ENCODE measurements around the gene EPHA4.

The EPHA4 gene

GRCh38 chr2:221572219-221572820, at the start of gene EPHA4:
Gene EPHA4 (minus strand): TSS chr2:221572304. CDS start chr2:221572248, 56 bp downstream.
- Mint-ChIP-seq H3K27me3 (peaks cover 68% of the 10 kb centered on the region), H3K4me3 (peak within 1 kb of the TSS; percentile 72), H3K36me3 (ENCODE audit: low read depth) (no peaks in the 10 kb centered on the region), H3K9me3 (no peaks in the 10 kb centered on the region), H3K27ac (peak within 1 kb of the TSS; percentile 73), H3K4me1 (peaks cover 30% of the 10 kb centered on the region)
- ATAC-seq (peak; percentile 90), DNase-seq (peak; percentile 81)

- ATAC-seq = no peak
- H3K36me3 Mint-ChIP-seq (ENCODE audit: low read depth) = no peaks in the 10 kb centered on the region
- no peak overlapping the region for H3K27ac Mint-ChIP-seq
- H3K4me1 Mint-ChIP-seq = no peaks in the 10 kb centered on the region
- no peaks in the 10 kb centered on the region for H3K9me3 Mint-ChIP-seq
- H3K4me3 Mint-ChIP-seq = no peak overlapping the region
- peaks cover 3% of the 10 kb centered on the region for H3K27me3 Mint-ChIP-seq
- DNase-seq = no peak
These were observed 45.9 kb upstream of the EPHA4 start for GRCh38 chr2:221618007-221618406.

GRCh38 chr2:221616561-221616960, 44.5 kb upstream of the EPHA4 start:
- no peaks in the 10 kb centered on the region for H3K36me3 Mint-ChIP-seq (ENCODE audit: low read depth)
- peaks cover 3% of the 10 kb centered on the region for H3K27me3 Mint-ChIP-seq

GRCh38 chr2:221614274-221614673, 42.2 kb upstream of the EPHA4 start:
- Mint-ChIP-seq H3K4me1 (no peaks in the 10 kb centered on the region), H3K4me3 (no peak overlapping the region), H3K36me3 (ENCODE audit: low read depth) (no peaks in the 10 kb centered on the region), H3K27me3 (peaks cover 8% of the 10 kb centered on the region), H3K27ac (no peak overlapping the region), H3K9me3 (no peaks in the 10 kb centered on the region)
- no peak for ATAC-seq
- DNase-seq = no peak

More at GRCh38 chr2:221616561-221616960, 44.5 kb upstream of the EPHA4 start:
- Mint-ChIP-seq H3K9me3 (no peaks in the 10 kb centered on the region), H3K27ac (no peak overlapping the region), H3K4me1 (no peaks in the 10 kb centered on the region), H3K4me3 (no peak overlapping the region)
- ATAC-seq = no peak
- DNase-seq = no peak

GRCh38 chr2:221612800-221613199, 40.7 kb upstream of the EPHA4 start:
- no peak overlapping the region for H3K27ac Mint-ChIP-seq
- peaks cover 8% of the 10 kb centered on the region for H3K27me3 Mint-ChIP-seq

GRCh38 chr2:221612161-221612560, 40.1 kb upstream of the EPHA4 start:
- no peak for DNase-seq
- Mint-ChIP-seq H3K27ac (no peak overlapping the region), H3K36me3 (ENCODE audit: low read depth) (no peaks in the 10 kb centered on the region), H3K4me3 (no peak overlapping the region), H3K27me3 (peaks cover 8% of the 10 kb centered on the region), H3K4me1 (no peaks in the 10 kb centered on the region), H3K9me3 (no peaks in the 10 kb centered on the region)
- ATAC-seq = no peak

More at GRCh38 chr2:221612800-221613199, 40.7 kb upstream of the EPHA4 start:
- ATAC-seq (no peak), DNase-seq (no peak)
- no peaks in the 10 kb centered on the region for H3K36me3 Mint-ChIP-seq (ENCODE audit: low read depth)
- H3K4me1 Mint-ChIP-seq = no peaks in the 10 kb centered on the region
- H3K9me3 Mint-ChIP-seq = no peaks in the 10 kb centered on the region
- no peak overlapping the region for H3K4me3 Mint-ChIP-seq

GRCh38 chr2:221610675-221611074, 38.6 kb upstream of the EPHA4 start:
- DNase-seq (no peak), ATAC-seq (no peak)
- peaks cover 8% of the 10 kb centered on the region for H3K27me3 Mint-ChIP-seq
- H3K9me3 Mint-ChIP-seq = no peaks in the 10 kb centered on the region
- no peak overlapping the region for H3K27ac Mint-ChIP-seq
- H3K4me3 Mint-ChIP-seq = no peak overlapping the region
- H3K4me1 Mint-ChIP-seq = no peaks in the 10 kb centered on the region
- no peaks in the 10 kb centered on the region for H3K36me3 Mint-ChIP-seq (ENCODE audit: low read depth)

GRCh38 chr2:221610255-221610654, 38.2 kb upstream of the EPHA4 start:
- no peaks in the 10 kb centered on the region for H3K4me1 Mint-ChIP-seq
- no peaks in the 10 kb centered on the region for H3K9me3 Mint-ChIP-seq
- no peak overlapping the region for H3K4me3 Mint-ChIP-seq
- H3K27me3 Mint-ChIP-seq = peaks cover 8% of the 10 kb centered on the region
- DNase-seq = no peak
- H3K27ac Mint-ChIP-seq = no peak overlapping the region
- no peaks in the 10 kb centered on the region for H3K36me3 Mint-ChIP-seq (ENCODE audit: low read depth)
- no peak for ATAC-seq

GRCh38 chr2:221608442-221608841, 36.3 kb upstream of the EPHA4 start:
- Mint-ChIP-seq H3K4me3 (no peak overlapping the region), H3K27me3 (peaks cover 8% of the 10 kb centered on the region), H3K27ac (no peak overlapping the region), H3K9me3 (no peaks in the 10 kb centered on the region), H3K36me3 (ENCODE audit: low read depth) (no peaks in the 10 kb centered on the region), H3K4me1 (no peaks in the 10 kb centered on the region)
- DNase-seq (no peak), ATAC-seq (no peak)

GRCh38 chr2:221606424-221606823, 34.3 kb upstream of the EPHA4 start:
- H3K4me1 Mint-ChIP-seq = no peaks in the 10 kb centered on the region
- no peaks in the 10 kb centered on the region for H3K9me3 Mint-ChIP-seq
- H3K27ac Mint-ChIP-seq = no peak overlapping the region
- DNase-seq (no peak), ATAC-seq (no peak)
- H3K27me3 Mint-ChIP-seq = peaks cover 9% of the 10 kb centered on the region
- no peaks in the 10 kb centered on the region for H3K36me3 Mint-ChIP-seq (ENCODE audit: low read depth)
- H3K4me3 Mint-ChIP-seq = no peak overlapping the region

- Mint-ChIP-seq H3K27ac (no peak overlapping the region), H3K27me3 (peaks cover 9% of the 10 kb centered on the region), H3K4me3 (no peak overlapping the region), H3K4me1 (no peaks in the 10 kb centered on the region), H3K36me3 (ENCODE audit: low read depth) (no peaks in the 10 kb centered on the region), H3K9me3 (no peaks in the 10 kb centered on the region)
- ATAC-seq (no peak), DNase-seq (no peak)
These were observed 33.7 kb upstream of the EPHA4 start for GRCh38 chr2:221605751-221606240.

- DNase-seq = no peak
- Mint-ChIP-seq H3K36me3 (ENCODE audit: low read depth) (no peaks in the 10 kb centered on the region), H3K4me1 (no peaks in the 10 kb centered on the region), H3K27me3 (peaks cover 2% of the 10 kb centered on the region), H3K9me3 (no peaks in the 10 kb centered on the region), H3K27ac (no peak overlapping the region), H3K4me3 (no peak overlapping the region)
- ATAC-seq = no peak
These were observed 30.8 kb upstream of the EPHA4 start for GRCh38 chr2:221602938-221603337.

GRCh38 chr2:221601376-221601775, 29.3 kb upstream of the EPHA4 start:
- no peak overlapping the region for H3K27ac Mint-ChIP-seq
- H3K36me3 Mint-ChIP-seq (ENCODE audit: low read depth) = no peaks in the 10 kb centered on the region
- no peak for ATAC-seq
- DNase-seq = no peak
- no peaks in the 10 kb centered on the region for H3K4me1 Mint-ChIP-seq
- H3K27me3 Mint-ChIP-seq = peaks cover 2% of the 10 kb centered on the region
- no peaks in the 10 kb centered on the region for H3K9me3 Mint-ChIP-seq
- no peak overlapping the region for H3K4me3 Mint-ChIP-seq

- Mint-ChIP-seq H3K27ac (no peak overlapping the region), H3K36me3 (ENCODE audit: low read depth) (no peaks in the 10 kb centered on the region), H3K4me1 (no peaks in the 10 kb centered on the region), H3K27me3 (peaks cover 2% of the 10 kb centered on the region), H3K9me3 (no peaks in the 10 kb centered on the region), H3K4me3 (no peak overlapping the region)
- ATAC-seq (no peak), DNase-seq (no peak)
These were observed 28.3 kb upstream of the EPHA4 start for GRCh38 chr2:221600388-221600787.

- Mint-ChIP-seq H3K27ac (no peak overlapping the region), H3K4me1 (no peaks in the 10 kb centered on the region), H3K9me3 (no peaks in the 10 kb centered on the region), H3K27me3 (peaks cover 11% of the 10 kb centered on the region), H3K4me3 (no peak overlapping the region), H3K36me3 (ENCODE audit: low read depth) (no peaks in the 10 kb centered on the region)
- ATAC-seq (no peak), DNase-seq (no peak)
These were observed 24.1 kb upstream of the EPHA4 start for GRCh38 chr2:221596192-221596591.
